KMS-11 (cell line): ENCODE results near the gene CDH26.

Source experiments
- H2AFZ ChIP-seq: fragments of 200-600 bp; sonication (generic); 2 replicates; pipeline ENCODE4 v1.6.1; 2016; ENCODE audit warnings: antibody characterized with exemption, mixed run types, low read depth
- H3K27ac ChIP-seq: fragments of 200-600 bp; sonication (generic); 2 replicates; pipeline ENCODE4 v1.6.1; 2016; ENCODE audit warnings: mild to moderate bottlenecking, mixed run types
- H3K27me3 ChIP-seq: fragments of 200-600 bp; sonication (generic); 2 replicates; pipeline ENCODE4 v1.6.1; 2017; ENCODE audit warnings: mild to moderate bottlenecking, low read depth, mixed run types, moderate library complexity; ENCODE audit not compliant: insufficient read depth
- H3K36me3 ChIP-seq: fragments of 200-600 bp; sonication (generic); 2 replicates; pipeline ENCODE4 v1.6.1; 2017; ENCODE audit warnings: mild to moderate bottlenecking, mixed run types; ENCODE audit not compliant: insufficient read depth
- H3K4me1 ChIP-seq: fragments of 200-600 bp; sonication (generic); 2 replicates; pipeline ENCODE4 v1.6.1; 2016; ENCODE audit warnings: mild to moderate bottlenecking, low read depth, mixed run types; ENCODE audit not compliant: poor library complexity, severe bottlenecking
- H3K4me2 ChIP-seq: fragments of 200-600 bp; sonication (generic); 2 replicates; pipeline ENCODE4 v1.7.0; 2016; ENCODE audit warnings: mild to moderate bottlenecking, mixed run types
- H3K4me3 ChIP-seq: fragments of 200-600 bp; sonication (generic); IDR thresholded peaks from 2 replicates; pipeline ENCODE4 v1.6.1; 2017; ENCODE audit warnings: low read depth, low read length, mixed read lengths; ENCODE audit not compliant: insufficient read depth
- H3K79me2 ChIP-seq: fragments of 200-600 bp; sonication (generic); 2 replicates; pipeline ENCODE4 v1.6.1; 2016; ENCODE audit warnings: low read depth, mixed run types; ENCODE audit not compliant: insufficient read depth
- H3K9ac ChIP-seq: fragments of 200-600 bp; sonication (generic); 2 replicates; pipeline ENCODE4 v1.6.1; 2016; ENCODE audit warnings: mild to moderate bottlenecking, mixed run types
- H4K20me1 ChIP-seq: fragments of 200-600 bp; sonication (generic); 2 replicates; pipeline ENCODE4 v1.6.1; 2016; ENCODE audit warnings: mild to moderate bottlenecking, mixed run types; ENCODE audit not compliant: insufficient read depth
- CTCF ChIP-seq: fragments of 200-600 bp; sonication (generic); conservative IDR thresholded peaks from 2 replicates; pipeline ENCODE4 v1.6.1; 2017; ENCODE audit warnings: low read depth, mild to moderate bottlenecking, antibody characterized with exemption, low read length, moderate library complexity, mixed read lengths

CDH26 gene

GRCh38 chr20:60051911-60052310 lies 93.7 kb downstream of the CDH26 start:
- TF ChIP-seq CTCF = no peak
- Histone ChIP-seq H3K36me3 (no peaks in the 10 kb centered on the region), H2AFZ (no peak overlapping the region), H3K4me3 (no peak overlapping the region), H3K27me3 (no peaks in the 10 kb centered on the region), H3K27ac (no peak overlapping the region), H3K9ac (no peak overlapping the region), H4K20me1 (no peaks in the 10 kb centered on the region), H3K4me1 (no peaks in the 10 kb centered on the region), H3K4me2 (no peak overlapping the region), H3K79me2 (no peaks in the 10 kb centered on the region)

GRCh38 chr20:60052322-60052721 lies 94.1 kb downstream of the CDH26 start:
- Histone ChIP-seq H3K36me3 (no peaks in the 10 kb centered on the region), H3K27me3 (no peaks in the 10 kb centered on the region), H3K27ac (no peak overlapping the region), H3K4me1 (no peaks in the 10 kb centered on the region), H3K4me2 (no peak overlapping the region), H3K9ac (no peak overlapping the region), H3K79me2 (no peaks in the 10 kb centered on the region), H4K20me1 (no peaks in the 10 kb centered on the region), H3K4me3 (no peak overlapping the region), H2AFZ (no peak overlapping the region)
- no peak for TF ChIP-seq CTCF

GRCh38 chr20:60053125-60053817 lies 95.0 kb downstream of the CDH26 start:
- no peaks in the 10 kb centered on the region for H4K20me1 ChIP-seq
- no peak overlapping the region for H3K9ac ChIP-seq
- H3K27me3 ChIP-seq = no peaks in the 10 kb centered on the region
- H3K36me3 ChIP-seq = no peaks in the 10 kb centered on the region
- TF ChIP-seq CTCF = no peak
- no peak overlapping the region for H2AFZ ChIP-seq
- no peaks in the 10 kb centered on the region for H3K79me2 ChIP-seq
- no peaks in the 10 kb centered on the region for H3K4me1 ChIP-seq
- H3K4me2 ChIP-seq = no peak overlapping the region
- H3K27ac ChIP-seq = no peak overlapping the region
- no peak overlapping the region for H3K4me3 ChIP-seq

- Histone ChIP-seq H3K27me3 (no peaks in the 10 kb centered on the region), H3K4me3 (no peak overlapping the region), H3K9ac (no peak overlapping the region), H3K27ac (no peak overlapping the region), H3K79me2 (no peaks in the 10 kb centered on the region), H3K4me2 (no peak overlapping the region), H3K4me1 (no peaks in the 10 kb centered on the region), H4K20me1 (no peaks in the 10 kb centered on the region), H2AFZ (no peak overlapping the region), H3K36me3 (no peaks in the 10 kb centered on the region)
- TF ChIP-seq CTCF = no peak
These were observed 95.6 kb downstream of the CDH26 start for GRCh38 chr20:60053818-60054190.
